ENCODE measurements around the gene ANGPT4.
A peak's percentile ranks its signal among the peaks of the same experiment; 100 is the strongest.
"Not testable (repeated sequence)": the region's sequence is repeated elsewhere in the genome, so short reads cannot be mapped to it uniquely, and the experiment has no call there.

The ANGPT4 gene

GRCh38 chr20:872855-873520, 43.1 kb downstream of the ANGPT4 start:
- no peak for DNase-seq (ENCODE audit: low spot score)

DNA sequence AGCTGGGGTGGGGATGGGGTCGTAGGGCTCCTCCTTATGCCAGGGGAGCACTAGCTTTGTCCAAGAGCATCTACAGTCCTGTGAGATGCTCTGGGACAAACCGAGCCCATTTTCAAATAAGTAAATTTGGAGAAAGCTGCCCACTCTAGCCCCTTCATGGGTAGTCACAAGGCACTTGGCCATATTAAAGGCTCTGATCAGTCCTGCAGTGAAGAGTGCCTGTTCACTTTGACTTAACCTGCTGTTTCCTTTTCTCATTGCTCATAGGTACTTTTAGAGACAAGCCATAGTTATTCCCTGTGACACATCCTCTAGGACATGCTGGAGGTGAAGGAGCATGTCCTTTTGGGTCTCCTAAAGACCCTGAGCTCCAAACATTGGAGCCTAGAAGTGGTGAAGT, 44.2 kb downstream of the ANGPT4 start:
- DNase-seq (ENCODE audit: low spot score) = no peak

- DNase-seq (ENCODE audit: low spot score) = no peak
Observed at GRCh38 chr20:871436-871835, 44.7 kb downstream of the ANGPT4 start.

GRCh38 chr20:870758-871157, 45.4 kb downstream of the ANGPT4 start:
- no peak for DNase-seq (ENCODE audit: low spot score)

DNA sequence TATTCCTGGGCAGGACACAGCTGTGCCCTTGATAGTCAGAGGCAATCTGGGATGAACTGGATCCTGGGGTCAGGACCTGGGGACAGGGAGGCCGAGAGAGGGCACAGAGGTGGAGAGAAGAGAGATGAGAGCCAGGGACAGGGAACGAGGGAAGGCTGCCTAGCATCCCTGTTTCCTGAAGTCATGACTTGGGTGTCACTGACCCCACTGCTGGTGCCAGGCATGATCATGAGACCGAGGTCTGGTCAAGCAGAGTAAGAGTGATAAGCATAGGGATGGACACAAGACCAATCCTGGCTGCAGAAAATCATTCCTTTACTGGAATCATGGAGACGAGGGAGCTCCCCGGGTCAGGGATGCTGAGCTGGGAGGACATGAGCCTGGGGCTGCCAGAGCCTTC, 46.5 kb downstream of the ANGPT4 start:
- no peak for DNase-seq (ENCODE audit: low spot score)

DNA sequence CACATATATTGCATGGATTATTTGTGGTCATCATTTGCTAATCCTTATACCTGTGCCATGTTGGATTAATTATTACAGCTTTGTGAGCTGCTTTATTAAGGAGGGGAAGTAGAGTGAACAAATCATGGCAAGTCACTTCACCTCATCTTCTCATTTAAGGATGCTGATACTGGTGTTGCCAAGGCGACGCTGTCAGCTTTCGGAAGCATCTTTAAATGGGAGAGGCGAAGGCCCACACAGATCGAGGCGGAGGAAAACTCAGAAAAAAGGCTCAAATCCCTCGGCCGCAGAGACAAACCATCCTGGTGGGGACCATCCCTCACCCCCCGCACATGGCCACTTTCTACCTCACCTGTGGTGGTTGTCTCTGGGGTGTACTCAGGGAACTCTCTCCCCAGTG, 47.9 kb downstream of the ANGPT4 start:
- DNase-seq (ENCODE audit: low spot score) = no peak

- no peak for DNase-seq (ENCODE audit: low spot score)
Observed at GRCh38 chr20:865440-865839, 50.7 kb downstream of the ANGPT4 start.

- no peak for DNase-seq (ENCODE audit: low spot score)
Observed at GRCh38 chr20:860891-861290, 55.2 kb downstream of the ANGPT4 start.

DNA sequence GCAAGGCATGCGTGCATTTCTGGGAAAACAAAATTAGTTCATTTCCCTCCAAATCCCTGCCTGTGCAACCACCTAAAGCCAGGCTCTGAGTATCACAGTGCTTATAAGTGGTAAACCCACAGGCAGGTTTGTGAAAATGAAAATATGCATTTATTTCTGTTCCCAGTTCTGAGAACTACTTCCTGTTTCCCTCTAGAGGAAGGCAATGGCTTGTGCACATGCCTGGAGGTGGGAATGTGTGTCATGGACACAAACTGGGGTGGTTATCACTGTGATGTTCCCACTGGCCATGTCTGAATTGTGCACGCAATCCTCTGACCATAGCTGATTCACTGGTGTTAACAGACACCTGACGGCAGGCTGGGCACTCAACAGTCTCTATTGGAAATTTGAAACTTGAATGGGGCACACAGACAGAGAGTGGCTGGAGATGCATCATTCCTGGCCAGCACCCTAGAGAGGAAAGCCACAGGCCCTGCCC, 56.3 kb downstream of the ANGPT4 start:
- peak; percentile 13 for DNase-seq (ENCODE audit: low spot score)

DNA sequence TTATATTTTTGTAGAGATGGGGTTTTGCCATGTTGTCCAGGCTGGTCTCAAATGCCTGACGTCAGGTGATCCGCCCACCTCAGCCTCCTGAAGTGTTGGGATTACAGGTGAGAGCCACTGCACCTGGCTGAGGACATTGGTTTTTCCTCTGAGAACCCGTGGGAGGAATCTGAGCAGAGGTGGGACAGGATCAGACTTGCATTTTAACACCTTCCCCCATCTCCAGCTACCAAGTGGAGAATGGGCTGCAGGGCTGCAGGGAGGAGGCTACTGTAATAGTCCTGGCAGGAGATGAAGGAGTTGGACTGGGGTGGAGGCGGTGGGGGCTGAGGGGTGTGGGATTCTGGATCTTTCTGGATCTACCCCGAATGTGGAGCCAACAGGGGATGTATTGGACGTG, 58.1 kb downstream of the ANGPT4 start:
- DNase-seq (ENCODE audit: low spot score) = no peak

GRCh38 chr20:856361-856775, 59.8 kb downstream of the ANGPT4 start:
- peak; percentile 98 for DNase-seq (ENCODE audit: low spot score)

DNA sequence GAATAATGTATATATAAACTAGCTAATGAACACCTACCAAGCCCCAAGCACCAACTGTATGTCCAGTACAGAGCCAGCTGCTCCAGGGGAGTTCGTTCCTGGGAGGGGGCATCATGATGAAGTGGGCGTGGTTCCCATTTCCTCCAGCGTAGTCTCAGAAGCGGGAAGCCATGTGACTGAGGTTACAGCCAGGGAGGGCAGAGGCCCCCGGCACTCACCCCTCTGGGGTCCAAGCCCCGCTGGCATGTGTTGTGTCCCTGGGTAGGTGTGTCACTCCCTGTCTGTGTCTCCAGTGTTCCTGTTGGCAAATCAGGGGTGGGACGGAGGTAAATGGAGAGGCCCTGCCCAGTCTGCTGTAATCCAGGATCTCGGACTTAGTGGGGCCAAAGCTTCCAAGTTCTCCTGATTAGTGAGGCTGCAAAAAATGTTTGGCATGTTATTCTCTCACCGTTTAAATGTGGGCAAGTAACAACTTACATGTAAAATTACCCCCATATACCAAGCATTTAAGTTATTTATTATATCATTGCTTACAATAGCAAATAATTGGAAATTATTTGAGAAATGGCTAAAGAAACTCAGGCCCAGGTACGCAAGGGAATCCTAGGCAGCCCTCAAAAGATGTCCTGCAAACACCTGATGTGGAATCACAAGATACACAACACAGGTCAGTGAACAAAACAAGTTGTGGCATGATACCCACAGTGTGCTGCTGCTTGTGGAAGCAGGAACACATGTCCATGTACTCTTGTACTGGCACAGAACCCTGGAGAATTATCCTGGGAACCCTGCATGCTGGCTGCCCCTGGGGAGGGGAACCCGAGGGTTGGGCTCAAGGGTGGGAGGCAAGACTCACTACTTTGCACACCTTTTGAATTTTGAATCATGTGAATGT, 60.4 kb downstream of the ANGPT4 start:
- DNase-seq (ENCODE audit: low spot score) = no peak

DNA sequence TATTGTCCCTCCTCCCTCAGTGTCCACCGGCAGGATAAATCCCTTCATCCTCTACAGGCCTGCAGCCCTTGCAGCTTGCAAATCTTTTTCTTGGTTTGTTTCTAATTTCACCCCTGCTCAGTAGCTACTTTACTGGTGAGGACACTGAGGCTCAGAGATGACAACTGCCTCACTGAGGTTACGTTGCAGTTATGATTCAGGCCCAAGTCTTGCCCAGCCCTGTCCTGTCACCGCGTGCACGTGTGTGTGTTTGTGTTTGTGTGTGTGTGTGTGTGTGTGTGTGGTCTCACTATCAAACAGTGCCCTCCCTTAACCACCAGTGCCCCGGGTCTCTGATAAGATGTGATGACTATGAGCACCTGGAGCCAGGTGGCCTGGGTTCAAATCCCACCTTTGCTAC, 61.5 kb downstream of the ANGPT4 start:
- DNase-seq (ENCODE audit: low spot score) = no peak

GRCh38 chr20:853406-853996, 62.6 kb downstream of the ANGPT4 start:
- no peak for DNase-seq (ENCODE audit: low spot score)

- not testable (repeated sequence) for DNase-seq (ENCODE audit: low spot score)
Observed at GRCh38 chr20:848731-849130, 67.4 kb downstream of the ANGPT4 start.

GRCh38 chr20:848193-848592, 67.9 kb downstream of the ANGPT4 start:
- DNase-seq (ENCODE audit: low spot score) = no peak

GRCh38 chr20:846894-847278, 69.2 kb downstream of the ANGPT4 start:
- no peak for DNase-seq (ENCODE audit: low spot score)

GRCh38 chr20:845941-846893, 69.9 kb downstream of the ANGPT4 start:
- no peak for DNase-seq (ENCODE audit: low spot score)

DNA sequence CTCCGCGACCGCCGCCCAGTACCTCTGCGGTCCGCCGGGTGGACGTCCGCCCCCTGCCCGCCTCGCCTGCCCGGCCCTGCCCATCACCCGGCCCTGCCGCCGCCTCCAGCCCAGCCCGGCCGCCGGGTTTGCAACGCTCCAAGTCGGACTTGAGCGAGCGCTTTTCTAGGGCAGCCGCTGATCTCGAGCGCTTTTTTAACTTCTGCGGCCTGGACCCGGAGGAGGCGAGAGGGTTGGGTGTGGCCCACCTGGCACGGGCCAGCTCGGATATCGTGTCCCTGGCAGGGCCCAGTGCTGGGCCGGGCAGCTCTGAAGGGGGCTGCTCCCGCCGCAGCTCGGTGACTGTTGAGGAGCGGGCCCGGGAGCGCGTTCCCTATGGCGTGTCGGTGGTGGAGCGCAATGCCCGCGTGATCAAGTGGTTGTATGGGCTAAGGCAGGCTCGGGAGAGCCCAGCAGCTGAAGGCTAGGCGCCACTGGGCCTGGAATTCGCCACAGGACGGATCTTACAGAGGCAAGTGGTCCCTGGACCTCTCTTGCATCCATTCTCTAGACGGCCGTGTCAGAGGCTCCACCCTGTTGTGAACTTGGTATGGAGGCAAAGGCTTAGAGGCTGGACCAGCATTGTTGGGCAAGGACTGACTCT, 70.8 kb downstream of the ANGPT4 start:
- no peak for DNase-seq (ENCODE audit: low spot score)

DNA sequence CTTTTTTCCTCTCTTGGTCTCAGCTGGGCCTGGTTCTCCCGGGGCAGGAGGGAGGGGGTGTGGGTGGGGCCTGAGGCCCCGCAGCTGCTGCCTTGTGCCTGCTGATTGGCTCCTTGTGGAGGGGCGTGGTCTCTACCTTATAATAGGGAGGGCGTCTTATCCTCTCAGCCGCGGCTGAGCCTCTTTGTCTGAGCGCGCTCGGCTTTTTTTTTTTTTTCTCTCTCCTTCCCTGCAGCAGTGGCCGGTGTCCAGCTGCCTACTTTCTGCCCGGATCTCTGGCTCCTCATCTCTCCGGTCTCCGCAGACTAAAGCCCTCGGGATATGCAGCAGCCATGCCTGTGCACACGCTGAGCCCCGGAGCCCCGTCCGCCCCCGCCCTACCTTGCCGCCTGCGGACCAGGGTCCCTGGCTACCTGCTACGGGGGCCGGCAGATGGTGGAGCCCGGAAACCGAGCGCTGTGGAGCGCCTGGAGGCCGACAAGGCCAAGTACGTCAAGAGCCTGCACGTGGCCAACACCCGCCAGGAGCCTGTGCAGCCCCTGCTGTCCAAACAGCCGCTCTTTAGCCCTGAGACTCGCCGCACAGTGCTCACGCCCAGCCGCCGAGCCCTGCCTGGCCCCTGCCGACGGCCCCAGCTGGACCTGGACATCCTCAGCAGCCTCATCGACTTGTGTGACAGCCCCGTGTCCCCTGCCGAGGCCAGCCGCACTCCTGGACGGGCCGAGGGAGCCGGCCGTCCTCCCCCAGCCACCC, 71.5 kb downstream of the ANGPT4 start:
- DNase-seq (ENCODE audit: low spot score) = peak; percentile 86

- DNase-seq (ENCODE audit: low spot score) = no peak
Observed at GRCh38 chr20:843912-844311, 72.2 kb downstream of the ANGPT4 start.
